Gastroesophageal sphincter (tissue), 4 donors: ENCODE measurements around the gene CHRM1. TPM values are rescaled to one million over a fixed set of nuclear protein-coding genes. Genes with fewer than 3 reads are reported as not detected.

Source experiments
- ATAC-seq: fragments of 150-250 bp; one replicate; pipeline ENCODE4 v1.9.1; 2016; ENCODE audit warnings: mild to moderate bottlenecking, moderate library complexity
- H3K27ac ChIP-seq, 4 donors: fragments of 200-600 bp; sonication (generic) in 3 of 4; 1 replicate in 3 of 4; 2 replicates in 1 of 4; pipeline ENCODE4 v1.5.1; 2016 to 2019
- H3K27me3 ChIP-seq: fragments of 200-600 bp; sonication (generic); one replicate; pipeline ENCODE4 v1.5.1; 2019
- H3K36me3 ChIP-seq, 2 donors: fragments of 200-600 bp; sonication (generic); one replicate each; pipeline ENCODE4 v1.5.1; 2019; ENCODE audit warnings: control low read depth in 1 of 2
- H3K4me1 ChIP-seq, 3 donors: fragments of 200-600 bp; sonication (generic); 1 replicate in 2 of 3; 2 replicates in 1 of 3; pipeline ENCODE4 v1.5.1; 2016 to 2019; ENCODE audit warnings: control low read depth in 2 of 3
- H3K4me3 ChIP-seq, 2 donors: fragments of 200-600 bp; sonication (generic); one replicate each; pipeline ENCODE4 v1.5.1; 2019; ENCODE audit warnings: mild to moderate bottlenecking in 1 of 2, moderate library complexity in 1 of 2
- H3K9me3 ChIP-seq, 3 donors: fragments of 200-600 bp; sonication (generic); one replicate each; pipeline ENCODE4 v1.5.1; 2017 to 2019; ENCODE audit warnings: control low read depth in 2 of 3
- EP300 ChIP-seq: sonication (generic); formaldehyde crosslinking; IDR thresholded peaks from one replicate; pipeline ENCODE4 v1.6.1; 2017; ENCODE audit warnings: antibody characterized with exemption, mild to moderate bottlenecking
- POLR2A ChIP-seq, 2 donors: fragments of 450-650 bp; IDR thresholded peaks; one replicate each; pipeline ENCODE4 v1.6.1; 2017; ENCODE audit warnings: antibody characterized with exemption in 2 of 2, mild to moderate bottlenecking in 2 of 2, moderate library complexity in 1 of 2
- POLR2AphosphoS5 ChIP-seq: sonication (generic); formaldehyde crosslinking; IDR thresholded peaks from one replicate; pipeline ENCODE4 v1.6.1; 2017; ENCODE audit warnings: antibody characterized with exemption
- WGBS, 2 donors: methylation state at CpG; one replicate each; pipeline ENCODE4 v1.1.5; 2018; ENCODE audit warnings: low coverage in 1 of 2; 5-methylcytosine and 5-hydroxymethylcytosine counted together
- total RNA-seq, 4 donors: library from RNA; depleted of rRNA; stranded (reverse); fragments of >200 nt; gene quantifications; one replicate each; pipeline ENCODE4 v1.1.0, GENCODE V29; 2016
- TF ChIP-seq, protein P1 (sequence below), 4 experiments: fragments of 200-600 bp in 2 of 4; fragments of 450-650 bp in 2 of 4; sonication (generic) in 1 of 4; IDR thresholded peaks; one replicate each; pipeline ENCODE4 v1.5.1; 2017 to 2019; ENCODE audit warnings: antibody characterized with exemption in 4 of 4, mild to moderate bottlenecking in 2 of 4, moderate library complexity in 2 of 4

CHRM1 gene
- total RNA-seq, 4 donors from 2014 or later, result 0.16 to 0.89 (median 0.27) TPM; not detected in 1

- TF ChIP-seq POLR2A (IDR thresholded peaks at IDR 0.05) (no peak), POLR2AphosphoS5 (peak; percentile 91), EP300 (no peak)
- TF ChIP-seq, protein P1, sequence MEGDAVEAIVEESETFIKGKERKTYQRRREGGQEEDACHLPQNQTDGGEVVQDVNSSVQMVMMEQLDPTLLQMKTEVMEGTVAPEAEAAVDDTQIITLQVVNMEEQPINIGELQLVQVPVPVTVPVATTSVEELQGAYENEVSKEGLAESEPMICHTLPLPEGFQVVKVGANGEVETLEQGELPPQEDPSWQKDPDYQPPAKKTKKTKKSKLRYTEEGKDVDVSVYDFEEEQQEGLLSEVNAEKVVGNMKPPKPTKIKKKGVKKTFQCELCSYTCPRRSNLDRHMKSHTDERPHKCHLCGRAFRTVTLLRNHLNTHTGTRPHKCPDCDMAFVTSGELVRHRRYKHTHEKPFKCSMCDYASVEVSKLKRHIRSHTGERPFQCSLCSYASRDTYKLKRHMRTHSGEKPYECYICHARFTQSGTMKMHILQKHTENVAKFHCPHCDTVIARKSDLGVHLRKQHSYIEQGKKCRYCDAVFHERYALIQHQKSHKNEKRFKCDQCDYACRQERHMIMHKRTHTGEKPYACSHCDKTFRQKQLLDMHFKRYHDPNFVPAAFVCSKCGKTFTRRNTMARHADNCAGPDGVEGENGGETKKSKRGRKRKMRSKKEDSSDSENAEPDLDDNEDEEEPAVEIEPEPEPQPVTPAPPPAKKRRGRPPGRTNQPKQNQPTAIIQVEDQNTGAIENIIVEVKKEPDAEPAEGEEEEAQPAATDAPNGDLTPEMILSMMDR (IDR thresholded peaks at IDR 0.05), result no peak
- Histone ChIP-seq H3K4me3 (peak overlapping the region in 1 of 2 donors; percentile 93), H3K27me3 (no peaks in the 10 kb centered on the region), H3K4me1 (peaks cover 0 to 48% (median 31%) of the 10 kb centered on the region in 3 donors), H3K27ac (peak overlapping the region; percentile 95 to 99 (median 97)), H3K36me3 (peaks cover 0 to 22% of the 10 kb centered on the region in 2 donors), H3K9me3 (no peaks in the 10 kb centered on the region)
- 41 to 54% methylated on average over 4 to 6 of the region's 7 CpGs for WGBS, 2 donors
- no peak for ATAC-seq
Measured at GRCh38 chr11:62879235-62879978, 41.8 kb downstream of the CHRM1 start.

- no peak for ATAC-seq
- no peak for TF ChIP-seq POLR2AphosphoS5
- no peak for TF ChIP-seq POLR2A (IDR thresholded peaks at IDR 0.05)
- TF ChIP-seq, protein P1 (IDR thresholded peaks at IDR 0.05), result no peak
- no peak for TF ChIP-seq EP300
- peaks cover 0 to 21% (median 14%) of the 10 kb centered on the region in 3 donors for H3K4me1 ChIP-seq
- H3K36me3 ChIP-seq, result no peaks in the 10 kb centered on the region
- H3K27me3 ChIP-seq, result no peaks in the 10 kb centered on the region
- H3K9me3 ChIP-seq, result no peaks in the 10 kb centered on the region
- no peak overlapping the region for H3K4me3 ChIP-seq
- 86 to 91% methylated on average over 3 to 4 of the region's 6 CpGs for WGBS, 2 donors
- no peak overlapping the region for H3K27ac ChIP-seq
Measured at GRCh38 chr11:62876712-62877111, 44.5 kb downstream of the CHRM1 start.

DNA sequence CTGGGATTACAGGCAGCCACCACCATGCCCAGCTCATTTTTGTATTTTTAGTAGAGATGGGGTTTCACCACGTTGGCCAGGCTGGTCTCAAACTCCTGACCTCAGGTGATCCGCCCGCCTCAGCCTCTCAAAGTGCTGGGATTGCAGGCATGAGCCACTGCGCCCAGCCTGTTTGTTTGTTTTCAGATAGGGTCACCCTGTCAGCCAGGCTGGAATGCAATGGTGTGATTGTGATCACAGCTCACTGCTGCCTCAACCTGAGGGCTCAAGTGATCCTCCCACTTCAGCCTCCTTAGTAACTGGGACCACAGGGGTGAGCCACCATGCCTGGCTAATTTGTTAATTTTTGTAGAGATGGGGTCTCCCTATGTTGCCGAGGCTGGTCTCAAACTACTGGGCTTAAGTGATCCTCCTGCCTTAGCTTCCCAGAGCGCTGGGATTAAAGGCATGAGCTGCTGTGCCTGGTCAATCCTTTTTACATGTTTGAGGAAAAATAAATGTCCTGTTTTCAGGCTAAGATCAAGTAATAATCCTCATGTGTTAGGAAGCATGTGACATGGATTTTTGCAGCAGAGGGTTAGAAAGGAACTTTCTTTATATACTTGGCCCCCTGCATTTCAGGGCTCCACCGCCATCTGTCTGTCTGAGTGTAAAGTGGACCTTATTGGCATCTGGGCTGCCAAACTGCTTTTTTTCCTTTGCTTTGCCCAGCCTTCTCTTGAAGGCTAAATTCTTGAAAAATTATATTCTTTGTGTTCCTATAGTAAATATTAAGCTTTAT lies 45.3 kb downstream of the CHRM1 start:
- H3K36me3 ChIP-seq, result no peaks in the 10 kb centered on the region
- ATAC-seq, result no peak
- no peak overlapping the region for H3K4me3 ChIP-seq
- no peak overlapping the region for H3K27ac ChIP-seq
- no peaks in the 10 kb centered on the region for H3K9me3 ChIP-seq
- no peaks in the 10 kb centered on the region for H3K27me3 ChIP-seq
- WGBS, 2 donors, result 60 to 69% methylated on average over 1 to 3 of the region's 7 CpGs
- TF ChIP-seq POLR2AphosphoS5 (no peak), POLR2A (IDR thresholded peaks at IDR 0.05) (no peak), EP300 (no peak)
- TF ChIP-seq, protein P1 (IDR thresholded peaks at IDR 0.05), result no peak
- H3K4me1 ChIP-seq, result peaks cover 0 to 21% (median 14%) of the 10 kb centered on the region in 3 donors

DNA sequence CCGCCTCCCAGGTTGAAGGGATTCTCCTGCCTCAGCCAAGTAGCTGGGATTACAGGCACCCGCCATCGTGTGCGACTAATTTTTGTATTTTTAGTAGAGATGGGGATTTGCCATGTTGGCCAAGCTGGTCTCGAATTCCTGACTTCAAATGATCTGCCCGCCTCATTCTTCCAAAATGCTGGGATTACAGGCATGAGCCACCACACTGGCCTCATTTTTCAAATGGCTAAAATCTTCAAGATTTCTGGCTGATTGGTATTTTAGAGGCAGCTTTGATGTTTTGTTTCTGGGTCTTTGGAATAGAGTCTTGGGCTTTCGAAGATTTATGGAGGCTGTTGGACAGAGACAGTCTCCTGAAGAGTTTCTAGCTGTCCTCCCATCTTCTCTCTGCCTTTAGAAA lies 46.3 kb downstream of the CHRM1 start:
- Histone ChIP-seq H3K9me3 (no peaks in the 10 kb centered on the region), H3K27ac (no peak overlapping the region), H3K4me1 (peaks cover 0 to 14% (median 10%) of the 10 kb centered on the region in 3 donors), H3K4me3 (no peak overlapping the region), H3K36me3 (no peaks in the 10 kb centered on the region), H3K27me3 (no peaks in the 10 kb centered on the region)
- 89 to 90% methylated on average over 3 to 5 of the region's 7 CpGs for WGBS, 2 donors
- TF ChIP-seq, protein P1 (IDR thresholded peaks at IDR 0.05), result no peak
- no peak for TF ChIP-seq POLR2A (IDR thresholded peaks at IDR 0.05)
- ATAC-seq, result no peak
